Measurements from ENCODE around the gene BAK1. TPM values are rescaled to one million over a fixed set of nuclear protein-coding genes. Genes with fewer than 3 reads are reported as not detected.

The BAK1 gene
- total and polyA plus RNA-seq, 2 of the 4 experiments (the other 2 are of a cell fraction): 12.0 to 19.0 TPM

DNA sequence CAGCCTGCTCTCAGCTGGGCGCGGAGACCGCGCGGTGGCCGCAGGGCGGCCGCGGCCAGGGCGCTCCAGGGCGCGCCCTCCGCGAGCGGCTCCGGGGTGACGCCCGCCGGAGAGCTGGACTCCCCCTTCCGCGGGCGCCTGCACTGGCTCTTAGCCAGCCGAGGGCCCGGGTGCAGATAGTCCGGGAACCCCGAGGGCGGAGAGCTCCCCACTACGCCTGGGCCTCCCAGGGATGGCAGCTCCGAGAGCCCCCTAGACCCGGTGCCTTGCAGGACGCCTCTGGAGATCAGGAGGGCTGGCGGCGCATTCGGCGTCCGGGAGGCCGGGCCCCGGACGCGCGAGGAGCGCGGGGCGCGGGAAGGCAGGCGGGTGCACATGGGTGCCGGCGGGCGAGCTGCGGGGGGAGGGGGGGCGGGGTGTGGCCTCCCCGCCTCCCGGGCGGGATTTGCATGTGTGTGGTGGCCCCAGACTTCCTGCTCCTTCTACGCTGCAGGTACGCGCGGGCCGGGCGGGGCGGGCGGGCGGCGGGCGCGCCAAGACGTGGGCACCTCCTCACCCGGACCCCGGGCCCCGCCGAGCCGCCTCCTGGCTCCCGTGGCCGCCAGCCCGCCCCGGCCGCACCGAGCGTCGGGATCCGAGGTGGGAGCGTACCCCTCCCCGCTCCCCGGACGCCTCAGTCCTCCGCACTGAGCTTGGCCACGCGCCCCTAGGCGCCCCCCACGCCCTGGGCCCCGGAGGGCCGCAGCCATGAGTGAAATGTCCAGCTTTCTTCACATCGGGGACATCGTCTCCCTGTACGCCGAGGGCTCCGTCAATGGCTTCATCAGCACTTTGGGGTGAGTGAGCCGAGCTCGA lies 41.0 kb upstream of the BAK1 start, which contains the start of gene ITPR3 (continued):
- TF ChIP-seq BHLHE40 (IDR thresholded peaks at IDR 0.05; ENCODE audit: low read depth, low read length): no peak
- no peak for TF ChIP-seq FOS (IDR thresholded peaks at IDR 0.05; ENCODE audit: low read depth, low read length)
- TF ChIP-seq SMC3 (IDR thresholded peaks at IDR 0.05; ENCODE audit: low read depth, low read length): no peak
